GM21576 (cell line): ENCODE measurements around the gene PDCD1.

Source experiments
- ATAC-seq: cut with Tn5 transposase; IDR thresholded peaks from one replicate; pipeline ENCODE4 v1.9.1; 2021; ENCODE audit warnings: mild to moderate bottlenecking, moderate library complexity; ENCODE audit not compliant: unreplicated experiment

Gene PDCD1

GRCh38 chr2:241865957-241866789 is 7.5 kb upstream of the PDCD1 start:
- no peak for ATAC-seq

GRCh38 chr2:241865416-241865956 is 6.8 kb upstream of the PDCD1 start:
- no peak for ATAC-seq

GRCh38 chr2:241864850-241865213 is 6.1 kb upstream of the PDCD1 start:
- no peak for ATAC-seq

- no peak for ATAC-seq
These were observed 5.6 kb upstream of the PDCD1 start for GRCh38 chr2:241864168-241864849.

GRCh38 chr2:241863536-241863954 is 4.9 kb upstream of the PDCD1 start:
- no peak for ATAC-seq

GRCh38 chr2:241862775-241863535 is 4.3 kb upstream of the PDCD1 start:
- ATAC-seq: no peak

GRCh38 chr2:241862093-241862492 is 3.4 kb upstream of the PDCD1 start:
- ATAC-seq: no peak

GRCh38 chr2:241861264-241861663 is 2.6 kb upstream of the PDCD1 start:
- ATAC-seq: no peak

- peak; percentile 18 for ATAC-seq
These were observed 1.7 kb upstream of the PDCD1 start for GRCh38 chr2:241860184-241861078.

- ATAC-seq: peak; percentile 40
These were observed 916 bp upstream of the PDCD1 start for GRCh38 chr2:241859436-241860183.

- peak; percentile 9 for ATAC-seq
These were observed 332 bp upstream of the PDCD1 start for GRCh38 chr2:241859017-241859435.

- ATAC-seq: no peak
These were observed 1.0 kb downstream of the PDCD1 start for GRCh38 chr2:241857572-241858121.

- no peak for ATAC-seq
These were observed 1.6 kb downstream of the PDCD1 start for GRCh38 chr2:241857041-241857541.

- no peak for ATAC-seq
These were observed 2.7 kb downstream of the PDCD1 start for GRCh38 chr2:241855888-241856422.

- no peak for ATAC-seq
These were observed 3.3 kb downstream of the PDCD1 start for GRCh38 chr2:241855245-241855887.

- ATAC-seq: no peak
These were observed 4.1 kb downstream of the PDCD1 start for GRCh38 chr2:241854342-241855244.

GRCh38 chr2:241853651-241854341 is 4.9 kb downstream of the PDCD1 start:
- ATAC-seq: no peak
